AG04450 (cell line): ENCODE measurements around the gene TBX2. TPM values are rescaled to one million over a fixed set of nuclear protein-coding genes. Genes with fewer than 3 reads are reported as not detected.
"Not testable (repeated sequence)": the region's sequence is repeated elsewhere in the genome, so short reads cannot be mapped to it uniquely, and the experiment has no call there.

Source experiments
- CTCF ChIA-PET: fragments of 300-600, 350-600 bp; formaldehyde crosslinking; extraction: SDS; loops from one replicate; lab custom pipeline; 2022; ENCODE audit warnings: antibody characterized with exemption, inconsistent platforms; lab: Charles Lee
- POLR2A ChIA-PET: fragments of 350-600 bp; formaldehyde crosslinking; extraction: SDS; loops from one replicate; lab custom pipeline; 2021; ENCODE audit warnings: antibody characterized with exemption, inconsistent platforms; lab: Yijun Ruan, JAX
- DNase-seq: peaks from one replicate; pipeline ENCODE4 v3.0.0-alpha.2; 2011; ENCODE audit warnings: low read depth, low spot score
- H3K27ac ChIP-seq: one replicate; pipeline ENCODE4 v1.5.1; 2012; ENCODE audit warnings: low read depth, low read length, control low read depth
- H3K27me3 ChIP-seq: one replicate; pipeline ENCODE4 v1.6.0; 2012; ENCODE audit warnings: low read length; ENCODE audit not compliant: control insufficient read depth, insufficient read depth
- H3K4me3 ChIP-seq: 2 replicates; pipeline ENCODE4 v1.5.1; 2011; ENCODE audit warnings: mild to moderate bottlenecking, low read depth, low read length, control low read depth
- H3K9me3 ChIP-seq: 2 replicates; pipeline ENCODE4 v1.5.1; 2012; ENCODE audit warnings: low read length; ENCODE audit not compliant: control insufficient read depth, insufficient read depth
- CTCF ChIP-seq: IDR thresholded peaks from 2 replicates; pipeline ENCODE4 v1.5.1; 2011; ENCODE audit warnings: low read depth, low read length, control low read depth, inconsistent platforms
- polyA plus RNA-seq: library from polyadenylated mRNA; depleted of rRNA; stranded (reverse); fragments of >200 nt; gene quantifications from 2 replicates; pipeline ENCODE4 v1.2.3, GENCODE V29; 2011

The TBX2 gene
- polyA plus RNA-seq, 1 experiment = 18.3 TPM

GRCh38 chr17:61436273-61436672 is 36.6 kb downstream of the TBX2 start:
- POLR2A ChIA-PET = interaction anchor here (0.8 kb wide), 1 partner anchor 17 kb away, joined by 3 read pairs; no protein-coding TSS in a partner anchor

GRCh38 chr17:61436995-61437704 is 37.5 kb downstream of the TBX2 start:
- Histone ChIP-seq H3K4me3 (no peak overlapping the region), H3K27me3 (peaks cover 19% of the 10 kb centered on the region), H3K27ac (no peak overlapping the region), H3K9me3 (no peaks in the 10 kb centered on the region; the same call in 1 of the 2 replicates)
- ChIA-PET POLR2A (interaction anchor here (0.8 kb wide), 1 partner anchor 18 kb away, joined by 3 read pairs; no protein-coding TSS in a partner anchor), CTCF (interaction anchor here (1.2 kb wide), 1 partner anchor 25 kb away, joined by 3 read pairs; no protein-coding TSS in a partner anchor)
- no peak for TF ChIP-seq CTCF
- DNase-seq = no peak

More at GRCh38 chr17:61436273-61436672, 36.6 kb downstream of the TBX2 start:
- no peaks in the 10 kb centered on the region; the same call in 1 of the 2 replicates for H3K9me3 ChIP-seq
- no peak for TF ChIP-seq CTCF
- CTCF ChIA-PET = no interaction called here
- H3K27me3 ChIP-seq = peaks cover 19% of the 10 kb centered on the region
- no peak overlapping the region for H3K27ac ChIP-seq
- no peak for DNase-seq
- H3K4me3 ChIP-seq = no peak overlapping the region

GRCh38 chr17:61440697-61441096 is 41.1 kb downstream of the TBX2 start:
- no peak for DNase-seq

GRCh38 chr17:61441507-61441906 is 41.9 kb downstream of the TBX2 start:
- CTCF ChIA-PET, H3K27ac ChIP-seq, H3K9me3 ChIP-seq, POLR2A ChIA-PET, DNase-seq, H3K4me3 ChIP-seq: not testable (repeated sequence)
- peaks cover 19% of the 10 kb centered on the region for H3K27me3 ChIP-seq

More at GRCh38 chr17:61440697-61441096, 41.1 kb downstream of the TBX2 start:
- no peak for TF ChIP-seq CTCF
- H3K27ac ChIP-seq = no peak overlapping the region
- no peaks in the 10 kb centered on the region; the same call in none of the 2 replicates for H3K9me3 ChIP-seq
- H3K4me3 ChIP-seq = no peak overlapping the region
- ChIA-PET POLR2A (no interaction called here), CTCF (no interaction called here)
- peaks cover 19% of the 10 kb centered on the region for H3K27me3 ChIP-seq

- Histone ChIP-seq H3K27ac (no peak overlapping the region), H3K27me3 (peaks cover 16% of the 10 kb centered on the region), H3K9me3 (no peaks in the 10 kb centered on the region; the same call in none of the 2 replicates), H3K4me3 (no peak overlapping the region)
- ChIA-PET CTCF (interaction anchor here (0.6 kb wide), 1 partner anchor 15 kb away, joined by 3 read pairs; no protein-coding TSS in a partner anchor), POLR2A (interaction anchor here (1.1 kb wide), 1 partner anchor 10 kb away, joined by 12 read pairs; no protein-coding TSS in a partner anchor)
- no peak for TF ChIP-seq CTCF
- DNase-seq = no peak
Measured at GRCh38 chr17:61442136-61442775, 42.6 kb downstream of the TBX2 start.
